HepG2 (cell line): ENCODE results near the gene TMEM61. TPM values are rescaled to one million over a fixed set of nuclear protein-coding genes. Genes with fewer than 3 reads are reported as not detected.
"Not testable (repeated sequence)": the region's sequence is repeated elsewhere in the genome, so short reads cannot be mapped to it uniquely, and the experiment has no call there.

Experiments used
- ATAC-seq: fragments of 200-7000 bp; cut with Tn5 transposase; 3 replicates; pipeline ENCODE4 v1.9.1; 2020; ENCODE audit warnings: mild to moderate bottlenecking, moderate library complexity
- BruUV-seq: library from RNA; stranded (reverse); fragments of 400-500 nt; replicated peaks from 2 replicates; lab custom pipeline; 2021; lab: Mats Ljungman, UMichigan
- CTCF ChIA-PET: fragments of 300-600 bp; formaldehyde crosslinking; extraction: SDS; loops from one replicate; lab custom pipeline; 2021; ENCODE audit warnings: low total read pairs, inconsistent platforms, low intra/inter-chr PET ratio; lab: Yijun Ruan, JAX
- POLR2A ChIA-PET: fragments of 350-600 bp; sonication (Branson Sonifier 250); formaldehyde crosslinking; loops from one replicate; lab custom pipeline; 2020; ENCODE audit warnings: antibody characterized with exemption, inconsistent platforms; lab: Yijun Ruan, JAX
- DNase-seq: peaks from one replicate; pipeline ENCODE4 v3.0.0-alpha.2; 2015; ENCODE audit warnings: low spot score
- FAIRE-seq: peaks from 3 replicates; lab custom pipeline; 2011; peaks lifted over from hg19 to GRCh38; lab: Jason Lieb, UNC
- H2AFZ ChIP-seq: one replicate; pipeline ENCODE4 v1.6.1; 2011; ENCODE audit warnings: low read length, inconsistent platforms
- H3K27ac ChIP-seq: fragments of 300-600 bp; 3 replicates; pipeline ENCODE4 v1.8.0; 2011; ENCODE audit warnings: mixed run types, mild to moderate bottlenecking, mixed read lengths, low read length, inconsistent platforms; ENCODE audit not compliant: insufficient read depth; ENCODE audit errors: extremely low read length
- H3K27me3 ChIP-seq, 2 experiments: fragments of 200-600 bp in 1 of 2; 2 replicates in 1 of 2; 3 replicates in 1 of 2; pipeline versions ENCODE4 v1.6.0 to v1.8.0; 2011; ENCODE audit warnings: low read length in 2 of 2, mild to moderate bottlenecking in 2 of 2, moderate library complexity in 2 of 2, inconsistent platforms in 1 of 2; ENCODE audit not compliant: insufficient read depth in 2 of 2, control insufficient read depth in 1 of 2
- H3K36me3 ChIP-seq, 2 experiments: fragments of 200-600 bp in 1 of 2; replicated peaks in 1 of 2; 2 replicates in 1 of 2; 3 replicates in 1 of 2; pipeline versions ENCODE4 v1.5.1 to v1.8.0; 2011; ENCODE audit warnings: low read length in 2 of 2, inconsistent platforms in 1 of 2; ENCODE audit not compliant: insufficient read depth in 2 of 2, control insufficient read depth in 1 of 2
- H3K4me1 ChIP-seq: 2 replicates; pipeline ENCODE4 v1.5.1; 2012; ENCODE audit warnings: low read length, inconsistent platforms; ENCODE audit not compliant: insufficient read depth
- H3K4me2 ChIP-seq: 2 replicates; pipeline ENCODE4 v1.6.0; 2011; ENCODE audit warnings: low read depth, low read length, inconsistent platforms
- H3K4me3 ChIP-seq, 3 experiments: fragments of 200-600 bp in 1 of 3; sonication (generic), shearing (Covaris generic) in 1 of 3; replicated peaks in 1 of 3; 2 replicates each; pipeline ENCODE4 v1.5.1; 2011 to 2016; ENCODE audit warnings: low read length in 3 of 3, inconsistent platforms in 2 of 3, low read depth in 2 of 3, mild to moderate bottlenecking in 2 of 3, control low read depth in 1 of 3, mixed read lengths in 1 of 3; ENCODE audit not compliant: insufficient read depth in 1 of 3
- H3K79me2 ChIP-seq: one replicate; pipeline ENCODE4 v1.6.1; 2011; ENCODE audit warnings: low read length, inconsistent platforms; ENCODE audit not compliant: insufficient read depth
- H3K9ac ChIP-seq: 2 replicates; pipeline ENCODE4 v1.6.0; 2011; ENCODE audit warnings: mild to moderate bottlenecking, low read depth, low read length, inconsistent platforms; ENCODE audit not compliant: insufficient read depth
- H3K9me3 ChIP-seq: 2 replicates; pipeline ENCODE4 v1.5.1; 2012; ENCODE audit warnings: mild to moderate bottlenecking, low read length
- H4K20me1 ChIP-seq: 2 replicates; pipeline ENCODE4 v1.6.0; 2011; ENCODE audit warnings: inconsistent platforms, mild to moderate bottlenecking, low read length, moderate library complexity; ENCODE audit not compliant: insufficient read depth
- ARID3A ChIP-seq: IDR thresholded peaks from 2 replicates; pipeline ENCODE4 v1.6.1; 2012; ENCODE audit warnings: low read depth, low read length, improper control_type of control experiment
- CHD2 ChIP-seq: IDR thresholded peaks from 2 replicates; pipeline ENCODE4 v1.6.1; 2011; ENCODE audit warnings: low read depth, low read length, improper control_type of control experiment
- FLYWCH1 ChIP-seq: sonication (generic); formaldehyde crosslinking; IDR thresholded peaks from 2 replicates; pipeline ENCODE4 v1.8.1; 2023; ENCODE audit warnings: mild to moderate bottlenecking, missing genetic modification reagents
- GABPA ChIP-seq, 2 experiments: IDR thresholded peaks; 2 replicates each; pipeline ENCODE4 v1.6.1; 2011 to 2016; ENCODE audit warnings: low read depth in 2 of 2, low read length in 1 of 2, missing biosample characterization in 1 of 2, missing genetic modification characterization in 1 of 2
- GATAD2A ChIP-seq: IDR thresholded peaks from 2 replicates; pipeline ENCODE4 v1.6.1; 2016
- WGBS: methylation state at CpG from one replicate; pipeline ENCODE4 v1.1.6; 2017; ENCODE audit warnings: low lambda C conversion rate; 5-methylcytosine and 5-hydroxymethylcytosine counted together
- in situ Hi-C: cut with HindIII; loops from 2 replicates; pipeline ENCODE4 v1.10.0; 2017; ENCODE audit warnings: low pct_unique_long_range_greater_than_20kb; ENCODE audit not compliant: extremely low pct_ligation_motif_present
- intact Hi-C: fragments of 100-400 bp; cut with micrococcal nuclease; formaldehyde crosslinking; loops from one replicate; pipeline ENCODE4 v1.10.0; 2022; ENCODE audit not compliant: unreplicated experiment
- polyA plus RNA-seq, 8 experiments: library from polyadenylated mRNA; depleted of rRNA in 3 of 8; stranded (reverse) in 7 of 8; unstranded in 1 of 8; fragments of >200 nt; fragmentation: Illumina TruSeq in 4 of 8; extraction: Trizol in 4 of 8; gene quantifications; 2 replicates each; pipeline versions ENCODE4 v1.2.1 to v1.2.3, GENCODE V29; 2011 to 2016; ENCODE audit warnings: low read depth in 4 of 8, missing spikeins in 1 of 8, mixed read lengths in 1 of 8; ENCODE audit not compliant: insufficient read depth in 1 of 8
- total RNA-seq, 5 experiments: library from RNA; depleted of rRNA; stranded (reverse); fragments of >200 nt; fragmentation: Illumina TruSeq; extraction: Trizol; gene quantifications; 2 replicates each; pipeline ENCODE4 v1.2.3, GENCODE V29; 2016; ENCODE audit warnings: low read depth in 1 of 5
- TF ChIP-seq, protein P1 (sequence below), 2 experiments: sonication (generic) in 1 of 2; formaldehyde crosslinking in 1 of 2; IDR thresholded peaks; 2 replicates each; pipeline versions ENCODE4 v1.5.1 to v1.6.1; 2011 to 2020; ENCODE audit warnings: borderline replicate concordance in 1 of 2, low read depth in 1 of 2, low read length in 1 of 2, mild to moderate bottlenecking in 1 of 2, missing genetic modification reagents in 1 of 2, moderate library complexity in 1 of 2
- TF ChIP-seq, protein P2 (sequence below): sonication (generic); formaldehyde crosslinking; conservative IDR thresholded peaks from 2 replicates; pipeline ENCODE4 v1.4.0; 2020; ENCODE audit warnings: mild to moderate bottlenecking, missing genetic modification reagents, moderate library complexity

TMEM61 gene
- total and polyA plus RNA-seq, 2 of the 13 experiments (the other 11 are each of a cell fraction or from before 2014, with no cell fraction given): not detected

DNA sequence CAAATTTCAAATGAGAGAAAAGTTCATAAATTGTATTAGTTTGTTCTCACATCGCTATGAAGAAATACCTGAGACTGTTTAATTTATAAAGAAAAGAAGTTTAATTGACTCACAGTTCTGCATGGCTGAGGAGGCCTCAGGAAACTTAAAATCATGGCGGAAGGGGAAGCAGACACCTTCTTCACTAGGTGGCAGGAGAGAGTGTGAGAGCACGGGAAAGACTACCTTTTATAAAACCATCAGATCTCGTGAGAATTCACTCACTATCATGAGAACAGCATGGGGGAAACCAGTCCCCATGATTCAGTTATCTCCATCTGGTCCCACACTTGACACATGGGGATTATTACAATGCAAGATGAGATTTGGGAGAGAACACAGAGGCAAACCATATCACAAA lies 41.5 kb upstream of the TMEM61 start:
- POLR2A ChIA-PET: not testable (repeated sequence)
- WGBS: 31% methylated on average over 4 of the region's 4 CpGs

GRCh38 chr1:54940042-54940441 lies 40.4 kb upstream of the TMEM61 start:
- Histone ChIP-seq H3K27ac (no peak overlapping the region), H3K4me3 (no peak overlapping the region), H3K9ac (no peak overlapping the region), H3K27me3 (no peaks in the 10 kb centered on the region), H2AFZ (no peak overlapping the region), H3K4me2 (no peak overlapping the region), H3K9me3 (no peaks in the 10 kb centered on the region), H3K4me1 (peaks cover 29% of the 10 kb centered on the region), H3K36me3 (no peaks in the 10 kb centered on the region), H4K20me1 (no peaks in the 10 kb centered on the region), H3K79me2 (no peaks in the 10 kb centered on the region)
- in situ Hi-C loops: no loop called here
- DNase-seq: no peak
- ChIA-PET CTCF (no interaction called here), POLR2A (interaction anchor here (1.0 kb wide), 1 partner anchor 52 kb away, joined by 4 read pairs; no protein-coding TSS in a partner anchor)
- intact Hi-C loops: no loop called here
- TF ChIP-seq, protein P1, sequence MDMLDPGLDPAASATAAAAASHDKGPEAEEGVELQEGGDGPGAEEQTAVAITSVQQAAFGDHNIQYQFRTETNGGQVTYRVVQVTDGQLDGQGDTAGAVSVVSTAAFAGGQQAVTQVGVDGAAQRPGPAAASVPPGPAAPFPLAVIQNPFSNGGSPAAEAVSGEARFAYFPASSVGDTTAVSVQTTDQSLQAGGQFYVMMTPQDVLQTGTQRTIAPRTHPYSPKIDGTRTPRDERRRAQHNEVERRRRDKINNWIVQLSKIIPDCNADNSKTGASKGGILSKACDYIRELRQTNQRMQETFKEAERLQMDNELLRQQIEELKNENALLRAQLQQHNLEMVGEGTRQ (IDR thresholded peaks at IDR 0.05; ENCODE audit: low read depth, low read length): no peak
- TF ChIP-seq, protein P1 (CRISPR knock-in tag; IDR thresholded peaks at IDR 0.05; ENCODE audit: borderline replicate concordance): peak; percentile 58; the same call in 1 of the 2 replicates
- TF ChIP-seq GABPA (IDR thresholded peaks at IDR 0.05; ENCODE audit: low read depth, low read length): no peak
- TF ChIP-seq GABPA (CRISPR knock-in tag; IDR thresholded peaks at IDR 0.05; ENCODE audit: low read depth): peak; percentile 65; the same call in 1 of the 2 replicates
- TF ChIP-seq ARID3A: 0 out of 2 replicates have a peak, but pooled peaks have one; percentile 16
- no peak for TF ChIP-seq FLYWCH1 (CRISPR knock-in tag)
- TF ChIP-seq, protein P2, sequence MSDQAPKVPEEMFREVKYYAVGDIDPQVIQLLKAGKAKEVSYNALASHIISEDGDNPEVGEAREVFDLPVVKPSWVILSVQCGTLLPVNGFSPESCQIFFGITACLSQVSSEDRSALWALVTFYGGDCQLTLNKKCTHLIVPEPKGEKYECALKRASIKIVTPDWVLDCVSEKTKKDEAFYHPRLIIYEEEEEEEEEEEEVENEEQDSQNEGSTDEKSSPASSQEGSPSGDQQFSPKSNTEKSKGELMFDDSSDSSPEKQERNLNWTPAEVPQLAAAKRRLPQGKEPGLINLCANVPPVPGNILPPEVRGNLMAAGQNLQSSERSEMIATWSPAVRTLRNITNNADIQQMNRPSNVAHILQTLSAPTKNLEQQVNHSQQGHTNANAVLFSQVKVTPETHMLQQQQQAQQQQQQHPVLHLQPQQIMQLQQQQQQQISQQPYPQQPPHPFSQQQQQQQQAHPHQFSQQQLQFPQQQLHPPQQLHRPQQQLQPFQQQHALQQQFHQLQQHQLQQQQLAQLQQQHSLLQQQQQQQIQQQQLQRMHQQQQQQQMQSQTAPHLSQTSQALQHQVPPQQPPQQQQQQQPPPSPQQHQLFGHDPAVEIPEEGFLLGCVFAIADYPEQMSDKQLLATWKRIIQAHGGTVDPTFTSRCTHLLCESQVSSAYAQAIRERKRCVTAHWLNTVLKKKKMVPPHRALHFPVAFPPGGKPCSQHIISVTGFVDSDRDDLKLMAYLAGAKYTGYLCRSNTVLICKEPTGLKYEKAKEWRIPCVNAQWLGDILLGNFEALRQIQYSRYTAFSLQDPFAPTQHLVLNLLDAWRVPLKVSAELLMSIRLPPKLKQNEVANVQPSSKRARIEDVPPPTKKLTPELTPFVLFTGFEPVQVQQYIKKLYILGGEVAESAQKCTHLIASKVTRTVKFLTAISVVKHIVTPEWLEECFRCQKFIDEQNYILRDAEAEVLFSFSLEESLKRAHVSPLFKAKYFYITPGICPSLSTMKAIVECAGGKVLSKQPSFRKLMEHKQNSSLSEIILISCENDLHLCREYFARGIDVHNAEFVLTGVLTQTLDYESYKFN (CRISPR knock-in tag): 0 out of 2 replicates have a peak, but pooled peaks have one; percentile 16
- TF ChIP-seq GATAD2A (CRISPR knock-in tag): peak; percentile 10; the same call in 1 of the 2 replicates
- no peak for FAIRE-seq
- no TSS peak for BruUV-seq
- no peak for ATAC-seq

More for the DNA sequence above, 41.5 kb upstream of the TMEM61 start:
- H3K27me3 ChIP-seq, BruUV-seq, H4K20me1 ChIP-seq, DNase-seq, CTCF ChIA-PET: not testable (repeated sequence)
- TF ChIP-seq CHD2: peak; percentile 38; the same call in 1 of the 2 replicates
- TF ChIP-seq, all 625 proteins: peak for 1; not testable (repeated sequence) for 624
- H3K9ac ChIP-seq, FAIRE-seq, H2AFZ ChIP-seq, intact Hi-C loops, ATAC-seq, in situ Hi-C loops, H3K79me2 ChIP-seq, H3K4me2 ChIP-seq, H3K27ac ChIP-seq, H3K9me3 ChIP-seq, H3K4me3 ChIP-seq, H3K36me3 ChIP-seq: not testable (repeated sequence)
- peaks cover 32% of the 10 kb centered on the region for H3K4me1 ChIP-seq
